ENCODE data around the gene C1D.

Gene C1D

DNA sequence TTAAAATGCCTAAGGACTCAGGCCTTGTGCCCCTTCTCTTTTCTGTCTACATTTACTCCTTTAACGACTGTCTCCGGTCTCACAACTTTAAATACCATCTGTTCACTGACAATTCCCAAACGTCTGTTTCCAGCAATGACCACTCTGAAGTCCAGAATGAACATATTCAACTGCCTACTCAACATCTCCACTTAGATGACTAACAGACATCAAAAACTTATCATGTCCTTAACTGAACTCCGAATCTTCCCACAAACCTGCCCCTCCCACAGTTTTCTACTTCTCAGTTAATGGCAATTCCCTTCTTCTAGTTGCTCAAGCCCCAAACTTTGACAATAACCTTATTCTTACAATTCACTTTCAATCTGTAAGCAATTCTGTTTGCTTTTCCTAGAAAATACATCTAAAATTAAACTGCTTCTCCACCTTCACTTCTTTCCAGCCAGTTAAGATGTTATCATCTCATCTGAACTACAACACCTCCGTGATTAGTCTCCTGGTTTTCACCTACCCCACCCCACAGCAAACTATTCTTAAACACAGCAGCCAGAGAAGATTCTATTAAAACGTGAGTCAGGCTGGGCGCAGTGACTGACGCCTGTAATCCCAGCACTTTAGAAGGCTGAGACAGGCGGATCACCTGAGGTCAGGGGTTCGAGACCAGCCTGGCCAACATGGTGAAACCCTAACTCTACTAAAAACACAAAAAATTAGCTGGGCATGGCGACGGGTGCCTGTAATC, 2.8 kb downstream of the C1D start:
- no peak overlapping the region for H3K27ac ChIP-seq (ENCODE audit: insufficient read depth, low read depth, low read length, poor library complexity, severe bottlenecking)
- no peaks in the 10 kb centered on the region for H3K9me3 ChIP-seq (ENCODE audit: control insufficient read depth, low read length)
- H3K27me3 ChIP-seq (ENCODE audit: control insufficient read depth, insufficient read depth, low read length, poor library complexity, severe bottlenecking), result no peaks in the 10 kb centered on the region
- no peak overlapping the region for H3K4me3 ChIP-seq (ENCODE audit: insufficient read depth, low read depth, low read length)
- H3K36me3 ChIP-seq (ENCODE audit: control insufficient read depth, insufficient read depth, low read length), result no peaks in the 10 kb centered on the region
- WGBS, 2 experiments, result 88 to 89% methylated on average over 12 of the region's 12 CpGs
- H3K4me1 ChIP-seq (ENCODE audit: control insufficient read depth, insufficient read depth, low read length), result peaks cover 9% of the 10 kb centered on the region

- 87 to 88% methylated on average over 3 of the region's 3 CpGs for WGBS, 2 experiments
- Histone ChIP-seq H3K27me3 (ENCODE audit: control insufficient read depth, insufficient read depth, low read length, poor library complexity, severe bottlenecking) (no peaks in the 10 kb centered on the region), H3K36me3 (ENCODE audit: control insufficient read depth, insufficient read depth, low read length) (no peaks in the 10 kb centered on the region), H3K4me1 (ENCODE audit: control insufficient read depth, insufficient read depth, low read length) (no peaks in the 10 kb centered on the region), H3K9me3 (ENCODE audit: control insufficient read depth, low read length) (no peaks in the 10 kb centered on the region), H3K4me3 (ENCODE audit: insufficient read depth, low read depth, low read length) (no peak overlapping the region), H3K27ac (ENCODE audit: insufficient read depth, low read depth, low read length, poor library complexity, severe bottlenecking) (no peak overlapping the region)
Measured at GRCh38 chr2:68057658-68058396, 5.0 kb downstream of the C1D start.

DNA sequence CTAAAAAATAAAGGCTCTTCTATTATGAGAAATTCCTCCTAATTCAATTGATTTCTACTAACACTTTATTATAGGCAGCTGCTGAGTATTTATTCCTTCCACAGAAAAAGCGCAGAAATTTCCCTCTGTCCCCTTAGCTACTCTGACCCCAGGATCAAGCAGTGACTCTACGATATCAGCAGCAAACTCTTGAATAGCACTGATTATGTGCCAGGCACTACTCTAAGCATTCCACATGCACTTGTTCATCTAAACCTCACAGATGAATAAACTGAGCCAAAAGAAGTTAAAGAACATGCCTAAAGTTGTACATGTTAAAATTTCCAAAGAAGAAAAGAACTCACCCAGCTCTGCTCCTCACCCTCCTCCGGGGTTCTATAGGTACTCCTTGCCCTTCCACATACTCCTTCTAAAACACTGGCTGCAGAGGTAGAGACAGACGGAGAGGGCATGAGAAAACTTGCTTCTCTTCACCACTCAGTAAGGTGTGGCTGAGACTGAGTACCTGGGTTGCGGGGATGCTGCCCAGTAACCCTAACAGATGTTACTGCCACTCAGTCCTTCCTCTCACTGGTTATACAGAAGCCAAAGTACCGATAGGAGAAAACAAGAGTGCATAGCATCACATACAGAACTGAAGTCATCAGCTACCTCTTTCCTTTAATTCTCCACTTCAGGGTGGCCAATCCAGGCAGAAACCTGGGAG, 9.9 kb downstream of the C1D start:
- no peaks in the 10 kb centered on the region for H3K9me3 ChIP-seq (ENCODE audit: control insufficient read depth, low read length)
- H3K36me3 ChIP-seq (ENCODE audit: control insufficient read depth, insufficient read depth, low read length), result no peaks in the 10 kb centered on the region
- no peak overlapping the region for H3K27ac ChIP-seq (ENCODE audit: insufficient read depth, low read depth, low read length, poor library complexity, severe bottlenecking)
- 88 to 97% methylated on average over 6 of the region's 6 CpGs for WGBS, 2 experiments
- H3K4me3 ChIP-seq (ENCODE audit: insufficient read depth, low read depth, low read length), result no peak overlapping the region
- H3K4me1 ChIP-seq (ENCODE audit: control insufficient read depth, insufficient read depth, low read length), result no peaks in the 10 kb centered on the region
- H3K27me3 ChIP-seq (ENCODE audit: control insufficient read depth, insufficient read depth, low read length, poor library complexity, severe bottlenecking), result no peaks in the 10 kb centered on the region

DNA sequence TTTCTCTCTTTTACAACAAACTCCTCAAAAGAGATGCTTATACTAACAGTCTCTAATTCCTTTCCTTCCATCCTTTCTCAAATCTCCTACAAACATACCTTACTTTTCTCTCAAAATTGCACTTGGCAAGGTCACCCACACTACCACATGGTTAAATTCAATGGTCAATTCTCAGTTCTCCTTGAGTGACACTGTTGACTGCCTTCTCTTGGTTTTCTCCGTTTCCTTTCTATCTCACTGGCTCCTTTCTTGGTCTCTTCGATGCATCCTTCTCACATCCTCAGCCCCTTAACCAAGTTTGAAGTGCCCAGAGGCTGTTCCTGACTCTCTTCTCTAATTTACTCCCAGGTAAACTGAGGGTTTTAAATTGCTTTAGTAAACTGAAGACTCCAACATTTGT, 12.5 kb downstream of the C1D start:
- no peaks in the 10 kb centered on the region for H3K27me3 ChIP-seq (ENCODE audit: control insufficient read depth, insufficient read depth, low read length, poor library complexity, severe bottlenecking)
- H3K27ac ChIP-seq (ENCODE audit: insufficient read depth, low read depth, low read length, poor library complexity, severe bottlenecking), result no peak overlapping the region
- no peaks in the 10 kb centered on the region for H3K9me3 ChIP-seq (ENCODE audit: control insufficient read depth, low read length)
- 92 to 94% methylated on average over 2 of the region's 2 CpGs for WGBS, 2 experiments
- no peak overlapping the region for H3K4me3 ChIP-seq (ENCODE audit: insufficient read depth, low read depth, low read length)
- H3K36me3 ChIP-seq (ENCODE audit: control insufficient read depth, insufficient read depth, low read length), result no peaks in the 10 kb centered on the region
- H3K4me1 ChIP-seq (ENCODE audit: control insufficient read depth, insufficient read depth, low read length), result no peaks in the 10 kb centered on the region

DNA sequence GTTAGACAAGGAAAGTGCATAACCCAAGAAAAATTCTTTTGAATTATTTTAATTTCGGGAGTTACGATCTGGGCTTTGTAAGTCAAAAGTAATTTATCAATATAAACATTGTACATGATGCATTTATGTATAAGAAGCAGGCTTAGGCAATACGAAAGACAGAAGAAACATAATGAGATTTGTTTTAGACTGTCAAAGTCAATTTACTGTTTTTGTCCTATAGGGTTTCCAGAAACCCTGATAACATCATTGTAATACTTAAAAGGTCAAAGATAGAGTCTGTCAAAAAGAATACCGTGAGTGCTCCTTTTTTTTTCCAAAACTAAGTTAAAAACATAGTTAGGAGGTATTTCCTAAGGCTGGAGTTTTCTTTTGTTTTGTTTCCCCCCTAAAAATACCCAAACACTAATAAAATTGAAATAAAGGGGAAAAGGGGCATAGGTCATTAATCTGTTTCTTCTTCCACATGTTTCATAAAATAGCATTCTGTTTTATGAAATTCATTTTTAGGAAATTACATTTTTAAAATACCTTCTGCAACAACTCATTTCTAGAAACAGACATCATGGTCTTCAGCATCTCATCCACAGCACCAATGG, 16.1 kb downstream of the C1D start:
- Histone ChIP-seq H3K4me3 (ENCODE audit: insufficient read depth, low read depth, low read length) (no peak overlapping the region), H3K27ac (ENCODE audit: insufficient read depth, low read depth, low read length, poor library complexity, severe bottlenecking) (no peak overlapping the region), H3K4me1 (ENCODE audit: control insufficient read depth, insufficient read depth, low read length) (no peaks in the 10 kb centered on the region), H3K9me3 (ENCODE audit: control insufficient read depth, low read length) (no peaks in the 10 kb centered on the region), H3K27me3 (ENCODE audit: control insufficient read depth, insufficient read depth, low read length, poor library complexity, severe bottlenecking) (no peaks in the 10 kb centered on the region), H3K36me3 (ENCODE audit: control insufficient read depth, insufficient read depth, low read length) (no peaks in the 10 kb centered on the region)
- WGBS, 2 experiments, result 87 to 100% methylated on average over 1 of the region's 4 CpGs

DNA sequence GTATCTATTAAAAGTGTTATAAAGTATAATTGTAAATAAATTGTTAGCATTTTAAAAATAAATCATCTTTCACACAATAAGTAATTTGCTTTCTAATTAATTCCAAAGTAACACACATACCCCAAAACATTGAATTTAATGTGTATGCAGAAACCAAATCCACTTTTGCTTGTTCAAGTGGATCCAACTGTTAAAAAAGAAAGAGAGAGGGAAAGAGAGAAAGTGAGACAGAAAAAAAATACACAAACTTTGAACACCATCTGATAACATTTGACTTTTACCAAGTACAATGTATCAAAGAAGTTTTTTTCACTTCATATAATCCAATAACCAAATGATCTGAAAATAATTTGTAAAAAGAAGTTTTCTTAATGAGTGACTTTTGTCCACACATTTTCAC, 16.6 kb downstream of the C1D start:
- Histone ChIP-seq H3K27ac (ENCODE audit: insufficient read depth, low read depth, low read length, poor library complexity, severe bottlenecking) (no peak overlapping the region), H3K36me3 (ENCODE audit: control insufficient read depth, insufficient read depth, low read length) (no peaks in the 10 kb centered on the region), H3K9me3 (ENCODE audit: control insufficient read depth, low read length) (no peaks in the 10 kb centered on the region), H3K27me3 (ENCODE audit: control insufficient read depth, insufficient read depth, low read length, poor library complexity, severe bottlenecking) (no peaks in the 10 kb centered on the region), H3K4me1 (ENCODE audit: control insufficient read depth, insufficient read depth, low read length) (no peaks in the 10 kb centered on the region), H3K4me3 (ENCODE audit: insufficient read depth, low read depth, low read length) (no peak overlapping the region)

DNA sequence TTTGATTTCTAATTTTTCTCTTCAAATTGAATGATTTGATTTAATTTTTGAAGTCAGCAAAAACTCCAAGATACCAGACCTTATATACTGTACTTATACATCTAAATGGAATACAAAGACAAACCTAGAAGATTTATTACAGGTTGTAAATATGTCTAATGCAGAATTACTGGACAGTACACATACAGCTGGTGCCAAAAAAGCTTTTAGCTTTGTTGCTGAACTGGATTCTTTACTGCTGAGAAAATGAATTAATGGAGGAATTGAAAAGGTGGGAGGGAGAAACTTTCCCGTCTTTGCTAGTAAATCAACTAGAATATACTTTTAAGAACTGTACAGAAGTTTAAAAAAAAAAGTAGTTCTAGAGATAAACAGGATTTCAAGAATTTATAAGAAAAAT, 17.5 kb downstream of the C1D start:
- H3K4me1 ChIP-seq (ENCODE audit: control insufficient read depth, insufficient read depth, low read length), result no peaks in the 10 kb centered on the region
- H3K27me3 ChIP-seq (ENCODE audit: control insufficient read depth, insufficient read depth, low read length, poor library complexity, severe bottlenecking), result no peaks in the 10 kb centered on the region
- no CpG with 5 or more reads among the region's 1 CpG for WGBS, 2 experiments
- no peaks in the 10 kb centered on the region for H3K9me3 ChIP-seq (ENCODE audit: control insufficient read depth, low read length)
- H3K4me3 ChIP-seq (ENCODE audit: insufficient read depth, low read depth, low read length), result no peak overlapping the region
- no peak overlapping the region for H3K27ac ChIP-seq (ENCODE audit: insufficient read depth, low read depth, low read length, poor library complexity, severe bottlenecking)
- no peaks in the 10 kb centered on the region for H3K36me3 ChIP-seq (ENCODE audit: control insufficient read depth, insufficient read depth, low read length)

GRCh38 chr2:68044099-68044498, 18.7 kb downstream of the C1D start:
- 90 to 95% methylated on average over 6 of the region's 6 CpGs for WGBS, 2 experiments
- Histone ChIP-seq H3K27ac (ENCODE audit: insufficient read depth, low read depth, low read length, poor library complexity, severe bottlenecking) (no peak overlapping the region), H3K9me3 (ENCODE audit: control insufficient read depth, low read length) (no peaks in the 10 kb centered on the region), H3K4me1 (ENCODE audit: control insufficient read depth, insufficient read depth, low read length) (no peaks in the 10 kb centered on the region), H3K27me3 (ENCODE audit: control insufficient read depth, insufficient read depth, low read length, poor library complexity, severe bottlenecking) (no peaks in the 10 kb centered on the region), H3K4me3 (ENCODE audit: insufficient read depth, low read depth, low read length) (no peak overlapping the region), H3K36me3 (ENCODE audit: control insufficient read depth, insufficient read depth, low read length) (no peaks in the 10 kb centered on the region)

DNA sequence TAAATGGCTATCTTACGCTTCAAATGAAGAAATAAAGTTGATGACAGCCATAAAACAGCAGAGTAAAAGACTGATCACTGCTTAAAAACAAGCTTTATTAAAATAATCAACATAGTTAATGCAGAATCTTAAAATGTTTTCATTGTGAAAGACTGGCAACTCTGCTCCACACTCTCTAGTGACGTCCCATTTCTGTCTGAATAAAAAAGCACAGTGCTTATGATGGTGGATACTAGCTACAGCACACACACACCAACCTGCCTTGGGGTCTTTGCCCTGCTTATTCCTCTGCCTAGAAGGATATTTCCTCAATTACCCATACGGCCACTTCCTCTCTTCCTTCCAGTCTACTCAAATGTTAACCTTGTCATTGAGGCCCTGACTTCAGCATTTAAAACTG, 19.1 kb downstream of the C1D start:
- no peaks in the 10 kb centered on the region for H3K27me3 ChIP-seq (ENCODE audit: control insufficient read depth, insufficient read depth, low read length, poor library complexity, severe bottlenecking)
- no peak overlapping the region for H3K27ac ChIP-seq (ENCODE audit: insufficient read depth, low read depth, low read length, poor library complexity, severe bottlenecking)
- H3K4me3 ChIP-seq (ENCODE audit: insufficient read depth, low read depth, low read length), result no peak overlapping the region
- H3K36me3 ChIP-seq (ENCODE audit: control insufficient read depth, insufficient read depth, low read length), result no peaks in the 10 kb centered on the region
- 90 to 93% methylated on average over 3 of the region's 3 CpGs for WGBS, 2 experiments
- H3K9me3 ChIP-seq (ENCODE audit: control insufficient read depth, low read length), result no peaks in the 10 kb centered on the region
- H3K4me1 ChIP-seq (ENCODE audit: control insufficient read depth, insufficient read depth, low read length), result no peaks in the 10 kb centered on the region

DNA sequence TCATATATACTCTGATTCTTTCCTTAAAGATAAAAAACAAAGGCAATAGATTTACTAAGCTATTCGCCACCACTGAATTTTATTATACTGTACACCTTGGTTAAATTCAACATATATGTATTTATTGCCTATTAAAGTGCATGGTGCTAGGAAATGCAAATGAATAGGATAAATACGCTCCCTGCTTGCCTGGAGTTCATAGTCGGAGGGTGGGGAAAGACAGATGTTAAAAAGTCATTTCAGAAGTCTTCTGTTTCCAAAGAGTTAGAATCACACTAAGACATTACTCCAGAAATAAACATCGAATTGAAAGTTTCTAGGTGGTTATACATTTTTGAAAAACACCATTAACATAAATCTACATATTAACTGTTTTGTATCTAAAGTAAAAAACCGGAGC, 19.8 kb downstream of the C1D start:
- WGBS, 2 experiments, result 91 to 100% methylated on average over 2 to 5 of the region's 5 CpGs

More for the DNA sequence above, 19.8 kb downstream of the C1D start:
- Histone ChIP-seq H3K4me3 (ENCODE audit: insufficient read depth, low read depth, low read length) (no peak overlapping the region), H3K36me3 (ENCODE audit: control insufficient read depth, insufficient read depth, low read length) (no peaks in the 10 kb centered on the region), H3K4me1 (ENCODE audit: control insufficient read depth, insufficient read depth, low read length) (no peaks in the 10 kb centered on the region), H3K9me3 (ENCODE audit: control insufficient read depth, low read length) (no peaks in the 10 kb centered on the region), H3K27me3 (ENCODE audit: control insufficient read depth, insufficient read depth, low read length, poor library complexity, severe bottlenecking) (no peaks in the 10 kb centered on the region), H3K27ac (ENCODE audit: insufficient read depth, low read depth, low read length, poor library complexity, severe bottlenecking) (no peak overlapping the region)

All from ectodermal cell (in vitro differentiated cells).